GM23338 (cell line): ENCODE measurements around the gene DGCR6L. TPM values are rescaled to one million over a fixed set of nuclear protein-coding genes. Genes with fewer than 3 reads are reported as not detected.
"Not testable (repeated sequence)": the region's sequence is repeated elsewhere in the genome, so short reads cannot be mapped to it uniquely, and the experiment has no call there.

ENCODE experiments used
- ATAC-seq: fragments of 200-7000 bp; cut with Tn5 transposase; 3 replicates; pipeline ENCODE4 v1.9.1; 2020
- DNase-seq: peaks from one replicate; pipeline ENCODE4 v3.0.0-alpha.2; 2015; ENCODE audit warnings: low spot score
- H2AFZ ChIP-seq: fragments of 200-600 bp; sonication (generic); 2 replicates; pipeline ENCODE4 v1.8.0; 2016; ENCODE audit warnings: antibody characterized with exemption, mild to moderate bottlenecking, moderate library complexity
- H3F3A ChIP-seq: fragments of 200-600 bp; sonication (generic); replicated peaks from 2 replicates; pipeline ENCODE4 v1.8.0; 2017; ENCODE audit warnings: antibody characterized with exemption, mixed run types, low read depth
- H3K27ac ChIP-seq: fragments of 200-600 bp; sonication (generic); 2 replicates; pipeline ENCODE4 v1.6.1; 2016; ENCODE audit warnings: low read depth
- H3K27me3 ChIP-seq: fragments of 200-600 bp; sonication (generic); 2 replicates; pipeline ENCODE4 v1.8.0; 2016; ENCODE audit warnings: mild to moderate bottlenecking, mixed run types, moderate library complexity; ENCODE audit not compliant: insufficient read depth
- H3K36me3 ChIP-seq: fragments of 200-600 bp; sonication (generic); 2 replicates; pipeline ENCODE4 v1.8.0; 2016; ENCODE audit warnings: mild to moderate bottlenecking; ENCODE audit not compliant: insufficient read depth
- H3K4me1 ChIP-seq: fragments of 200-600 bp; sonication (generic); 2 replicates; pipeline ENCODE4 v1.8.0; 2016; ENCODE audit warnings: mild to moderate bottlenecking, moderate library complexity; ENCODE audit not compliant: insufficient read depth
- H3K4me2 ChIP-seq: fragments of 200-600 bp; sonication (generic); 2 replicates; pipeline ENCODE4 v1.7.1; 2017; ENCODE audit warnings: mixed run types
- H3K4me3 ChIP-seq: fragments of 200-600 bp; sonication (generic); 2 replicates; pipeline ENCODE4 v1.6.1; 2016; ENCODE audit warnings: mixed run types
- H3K79me2 ChIP-seq: fragments of 200-600 bp; sonication (generic); replicated peaks from 2 replicates; pipeline ENCODE4 v1.8.0; 2017; ENCODE audit warnings: mild to moderate bottlenecking; ENCODE audit not compliant: insufficient read depth
- H3K9me2 ChIP-seq: fragments of 200-600 bp; sonication (generic); 2 replicates; pipeline ENCODE4 v1.8.0; 2017; ENCODE audit not compliant: insufficient read depth
- H4K20me1 ChIP-seq: fragments of 200-600 bp; sonication (generic); replicated peaks from 2 replicates; pipeline ENCODE4 v1.8.0; 2017; ENCODE audit warnings: mild to moderate bottlenecking; ENCODE audit not compliant: insufficient read depth
- H3K27ac Mint-ChIP-seq: 2 replicates; pipeline ENCODE4 v1.8.0; 2020; ENCODE audit warnings: inconsistent platforms, mild to moderate bottlenecking, moderate library complexity, mixed read lengths
- H3K27me3 Mint-ChIP-seq: 3 replicates; pipeline ENCODE4 v1.8.0; 2022; ENCODE audit warnings: low read depth, mild to moderate bottlenecking, moderate library complexity, mixed read lengths, inconsistent platforms; ENCODE audit not compliant: insufficient read depth, poor library complexity
- H3K36me3 Mint-ChIP-seq: 3 replicates; pipeline ENCODE4 v1.8.0; 2021; ENCODE audit warnings: low read depth, mild to moderate bottlenecking, inconsistent platforms, moderate library complexity, mixed read lengths
- H3K4me1 Mint-ChIP-seq: 3 replicates; pipeline ENCODE4 v1.8.0; 2020; ENCODE audit warnings: mild to moderate bottlenecking, inconsistent platforms, mixed read lengths
- H3K4me3 Mint-ChIP-seq: 3 replicates; pipeline ENCODE4 v1.8.0; 2021; ENCODE audit warnings: moderate library complexity, mild to moderate bottlenecking, inconsistent platforms, mixed read lengths
- H3K9me3 Mint-ChIP-seq: 3 replicates; pipeline ENCODE4 v1.8.0; 2020; ENCODE audit warnings: moderate library complexity, mild to moderate bottlenecking, inconsistent platforms, mixed read lengths
- EZH2phosphoT487 ChIP-seq: fragments of 200-600 bp; sonication (generic); IDR thresholded peaks from one replicate; pipeline ENCODE4 v1.8.1; 2018; ENCODE audit warnings: antibody characterized with exemption; ENCODE audit not compliant: unreplicated experiment
- NANOG ChIP-seq: IDR thresholded peaks from 2 replicates; pipeline ENCODE4 v1.6.1; 2016; ENCODE audit warnings: antibody characterized with exemption, borderline replicate concordance
- POLR2AphosphoS5 ChIP-seq: IDR thresholded peaks from 2 replicates; pipeline ENCODE4 v1.6.1; 2016; ENCODE audit warnings: antibody characterized with exemption, low read depth
- ZNF114 ChIP-seq: fragments of 250-450 bp; sonication (Bioruptor Pico); IDR thresholded peaks from 2 replicates; pipeline ENCODE4 v1.5.0; 2020; ENCODE audit warnings: mild to moderate bottlenecking, moderate library complexity
- polyA plus RNA-seq: library from polyadenylated mRNA; unstranded; fragments of >200 nt; fragmentation: Nextera tagmentation; extraction: Ambion mirVana; gene quantifications from 2 replicates; pipeline ENCODE4 v1.2.1, GENCODE V29; 2016
- total RNA-seq: library from RNA; depleted of rRNA; stranded (reverse); fragments of >200 nt; shearing (Covaris generic); gene quantifications from 2 replicates; pipeline ENCODE4 v1.2.3, GENCODE V29; 2014
- TF ChIP-seq, protein P1 (sequence below), 2 experiments: fragments of 200-600 bp in 1 of 2; sonication (generic) in 1 of 2; conservative IDR thresholded peaks; 2 replicates each; pipeline versions ENCODE4 v1.5.1 to v1.6.1; 2016 to 2017; ENCODE audit warnings: antibody characterized with exemption in 2 of 2, low read depth in 2 of 2, mild to moderate bottlenecking in 2 of 2, moderate library complexity in 1 of 2
- TF ChIP-seq, protein P2 (sequence below): IDR thresholded peaks from 2 replicates; pipeline ENCODE4 v1.6.1; 2016; ENCODE audit warnings: antibody characterized with exemption

The DGCR6L gene
- total and polyA plus RNA-seq, 2 experiments from 2014 or later, result 66.3 to 85.9 TPM

DNA sequence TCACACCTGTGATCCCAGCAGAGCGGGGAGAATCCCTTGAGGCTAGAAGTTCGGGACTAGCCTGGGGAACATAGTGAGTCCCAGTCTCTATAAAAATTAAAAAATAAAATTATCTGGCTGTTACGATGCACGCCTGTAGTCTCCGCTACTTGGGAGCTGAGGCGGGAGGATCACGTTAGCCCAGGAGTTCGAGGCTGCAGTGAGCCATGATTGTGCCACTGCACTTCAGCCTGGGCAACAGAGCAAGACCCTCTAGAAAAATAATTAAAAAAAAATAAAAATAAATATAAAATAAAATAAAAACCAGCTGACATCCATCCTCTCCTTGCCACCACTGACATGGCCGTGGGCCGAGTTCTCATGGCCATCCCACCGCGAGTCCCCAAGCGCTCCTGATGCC lies 44.0 kb downstream of the DGCR6L start:
- H2AFZ ChIP-seq, result no peak overlapping the region
- H3K27me3 ChIP-seq, result no peaks in the 10 kb centered on the region
- H3K9me3 Mint-ChIP-seq, result no peaks in the 10 kb centered on the region
- no peaks in the 10 kb centered on the region for H4K20me1 ChIP-seq
- no peak overlapping the region for H3K4me3 ChIP-seq
- no peaks in the 10 kb centered on the region for H3F3A ChIP-seq
- H3K36me3 ChIP-seq, result no peaks in the 10 kb centered on the region
- H3K4me1 Mint-ChIP-seq, result peaks cover 3% of the 10 kb centered on the region; the same call in 1 of the 3 replicates
- H3K4me1 ChIP-seq, result no peaks in the 10 kb centered on the region; the same call in 1 of the 2 replicates
- TF ChIP-seq NANOG (no peak), POLR2AphosphoS5 (no peak)
- TF ChIP-seq, protein P1, sequence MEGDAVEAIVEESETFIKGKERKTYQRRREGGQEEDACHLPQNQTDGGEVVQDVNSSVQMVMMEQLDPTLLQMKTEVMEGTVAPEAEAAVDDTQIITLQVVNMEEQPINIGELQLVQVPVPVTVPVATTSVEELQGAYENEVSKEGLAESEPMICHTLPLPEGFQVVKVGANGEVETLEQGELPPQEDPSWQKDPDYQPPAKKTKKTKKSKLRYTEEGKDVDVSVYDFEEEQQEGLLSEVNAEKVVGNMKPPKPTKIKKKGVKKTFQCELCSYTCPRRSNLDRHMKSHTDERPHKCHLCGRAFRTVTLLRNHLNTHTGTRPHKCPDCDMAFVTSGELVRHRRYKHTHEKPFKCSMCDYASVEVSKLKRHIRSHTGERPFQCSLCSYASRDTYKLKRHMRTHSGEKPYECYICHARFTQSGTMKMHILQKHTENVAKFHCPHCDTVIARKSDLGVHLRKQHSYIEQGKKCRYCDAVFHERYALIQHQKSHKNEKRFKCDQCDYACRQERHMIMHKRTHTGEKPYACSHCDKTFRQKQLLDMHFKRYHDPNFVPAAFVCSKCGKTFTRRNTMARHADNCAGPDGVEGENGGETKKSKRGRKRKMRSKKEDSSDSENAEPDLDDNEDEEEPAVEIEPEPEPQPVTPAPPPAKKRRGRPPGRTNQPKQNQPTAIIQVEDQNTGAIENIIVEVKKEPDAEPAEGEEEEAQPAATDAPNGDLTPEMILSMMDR (conservative IDR thresholded peaks at IDR 0.05; ENCODE audit: low read depth in 2 of 2), result no peak
- no peak overlapping the region for H3K27ac ChIP-seq
- no peak overlapping the region for H3K27ac Mint-ChIP-seq
- ATAC-seq, result no peak
- H3K9me2 ChIP-seq, result no peaks in the 10 kb centered on the region
- no peak overlapping the region for H3K4me2 ChIP-seq
- H3K36me3 Mint-ChIP-seq, result no peaks in the 10 kb centered on the region
- H3K27me3 Mint-ChIP-seq, result no peaks in the 10 kb centered on the region
- no peaks in the 10 kb centered on the region for H3K79me2 ChIP-seq
- H3K4me3 Mint-ChIP-seq, result no peak overlapping the region
- DNase-seq, result no peak

DNA sequence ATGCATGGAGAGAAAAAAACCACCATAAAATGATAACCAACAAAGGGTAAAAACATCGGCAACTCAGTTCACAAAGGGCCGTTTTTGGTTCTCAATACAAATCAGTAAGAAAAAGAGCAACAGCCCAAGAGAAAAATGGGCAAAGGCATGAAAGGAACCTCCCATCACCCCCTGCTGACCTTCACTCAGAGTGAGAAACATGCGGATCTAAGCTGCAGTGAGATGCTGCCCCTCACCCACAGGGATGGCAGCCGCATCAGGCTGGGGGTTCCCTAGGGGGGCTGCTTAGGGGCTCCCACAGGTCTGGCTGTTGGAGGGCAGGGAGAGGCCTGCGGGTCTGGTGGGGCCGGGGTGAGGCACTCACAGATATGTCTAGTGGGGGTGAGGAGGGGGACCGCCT lies 44.5 kb downstream of the DGCR6L start:
- H3K9me3 Mint-ChIP-seq, H3K79me2 ChIP-seq, H3K4me1 Mint-ChIP-seq, H3K27ac ChIP-seq, H3K27me3 ChIP-seq, H3K4me3 Mint-ChIP-seq, H3K4me1 ChIP-seq, H2AFZ ChIP-seq, H3K4me2 ChIP-seq, H3K36me3 Mint-ChIP-seq, H3K4me3 ChIP-seq, H3K36me3 ChIP-seq, H3F3A ChIP-seq, H4K20me1 ChIP-seq, H3K27me3 Mint-ChIP-seq, H3K9me2 ChIP-seq, H3K27ac Mint-ChIP-seq: not testable (repeated sequence)
- ATAC-seq, result peak; percentile 43
- peak; percentile 37 for DNase-seq

DNA sequence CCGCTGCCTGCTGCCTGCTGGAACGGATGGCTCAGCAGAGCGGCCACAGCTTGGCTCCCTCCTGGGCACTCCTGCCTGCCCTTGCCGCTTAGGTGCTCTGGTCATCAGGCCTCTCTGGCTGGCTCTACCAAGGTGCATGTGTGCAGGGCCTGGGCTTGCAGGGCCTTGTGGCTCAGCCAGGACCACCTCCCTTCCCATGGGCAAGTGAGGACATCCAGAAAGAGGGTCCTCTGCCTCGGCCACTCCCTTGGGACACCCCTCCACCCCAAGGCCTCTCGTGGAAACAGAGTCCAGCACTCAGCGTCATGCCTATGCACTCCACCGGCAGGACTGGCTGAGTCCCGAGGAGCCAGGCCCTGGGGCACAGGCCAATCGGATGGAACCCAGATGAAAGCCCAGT lies 45.5 kb downstream of the DGCR6L start:
- H3K4me3 ChIP-seq, H3K9me2 ChIP-seq, H3K36me3 Mint-ChIP-seq, H3K27ac Mint-ChIP-seq, H3K4me3 Mint-ChIP-seq, ATAC-seq, H3K36me3 ChIP-seq, H3K9me3 Mint-ChIP-seq, H3K27ac ChIP-seq, H3K4me1 Mint-ChIP-seq, H4K20me1 ChIP-seq, H3K79me2 ChIP-seq, H3K27me3 Mint-ChIP-seq, H3K4me2 ChIP-seq, H2AFZ ChIP-seq, H3K27me3 ChIP-seq, H3F3A ChIP-seq, H3K4me1 ChIP-seq, DNase-seq: not testable (repeated sequence)

DNA sequence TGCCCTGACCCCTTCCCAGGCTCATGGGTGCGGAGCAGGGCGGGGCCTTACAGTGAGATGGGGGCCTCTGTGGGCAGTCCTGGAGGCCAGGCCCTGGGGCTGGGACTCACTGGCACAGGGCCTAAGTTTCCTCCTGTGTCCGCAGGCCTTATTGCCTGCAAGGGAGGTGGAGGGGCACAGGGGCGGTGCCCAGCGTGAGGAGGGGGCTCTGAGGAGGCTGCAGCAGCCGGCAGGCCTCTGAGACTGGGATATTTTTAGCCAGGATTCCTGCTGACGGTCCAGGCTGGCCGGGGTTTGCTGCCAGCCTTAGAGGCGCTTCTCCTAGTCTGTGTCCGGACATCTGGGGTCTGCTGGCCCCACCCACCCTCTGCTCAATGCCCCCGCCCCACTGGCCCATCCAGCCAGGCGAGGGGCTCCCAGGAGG lies 46.1 kb downstream of the DGCR6L start:
- Histone ChIP-seq H3K4me2 (no peak overlapping the region), H3F3A (no peaks in the 10 kb centered on the region), H2AFZ (no peak overlapping the region), H3K4me3 (no peak overlapping the region), H3K4me1 (no peaks in the 10 kb centered on the region; the same call in 1 of the 2 replicates), H3K36me3 (no peaks in the 10 kb centered on the region), H4K20me1 (no peaks in the 10 kb centered on the region), H3K9me2 (no peaks in the 10 kb centered on the region), H3K79me2 (no peaks in the 10 kb centered on the region), H3K27me3 (no peaks in the 10 kb centered on the region), H3K27ac (no peak overlapping the region)
- Mint-ChIP-seq H3K36me3 (no peaks in the 10 kb centered on the region), H3K27me3 (peaks cover 4% of the 10 kb centered on the region), H3K4me3 (no peak overlapping the region), H3K9me3 (no peaks in the 10 kb centered on the region), H3K27ac (no peak overlapping the region), H3K4me1 (peaks cover 10% of the 10 kb centered on the region; the same call in 2 of the 3 replicates)
- no peak for DNase-seq
- ATAC-seq, result no peak
- TF ChIP-seq ZNF114 (CRISPR knock-in tag) (no peak), EZH2phosphoT487 (no peak)
- TF ChIP-seq, protein P2, sequence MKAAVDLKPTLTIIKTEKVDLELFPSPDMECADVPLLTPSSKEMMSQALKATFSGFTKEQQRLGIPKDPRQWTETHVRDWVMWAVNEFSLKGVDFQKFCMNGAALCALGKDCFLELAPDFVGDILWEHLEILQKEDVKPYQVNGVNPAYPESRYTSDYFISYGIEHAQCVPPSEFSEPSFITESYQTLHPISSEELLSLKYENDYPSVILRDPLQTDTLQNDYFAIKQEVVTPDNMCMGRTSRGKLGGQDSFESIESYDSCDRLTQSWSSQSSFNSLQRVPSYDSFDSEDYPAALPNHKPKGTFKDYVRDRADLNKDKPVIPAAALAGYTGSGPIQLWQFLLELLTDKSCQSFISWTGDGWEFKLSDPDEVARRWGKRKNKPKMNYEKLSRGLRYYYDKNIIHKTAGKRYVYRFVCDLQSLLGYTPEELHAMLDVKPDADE, result no peak
- TF ChIP-seq, protein P1 (conservative IDR thresholded peaks at IDR 0.05; ENCODE audit: low read depth in 2 of 2), result no peak
